Adipocyte (in vitro differentiated cells): Measurements from ENCODE around the gene ANKRD13B.

ENCODE experiments used
- DNase-seq: peaks from one replicate; pipeline ENCODE4 v3.0.0-alpha.2; 2015; ENCODE audit warnings: low read depth
- H3K27me3 ChIP-seq: replicated peaks from 2 replicates; pipeline ENCODE4 v1.7.0; 2013; ENCODE audit warnings: mild to moderate bottlenecking, low read length, moderate library complexity; ENCODE audit not compliant: control insufficient read depth, insufficient read depth
- H3K36me3 ChIP-seq: 2 replicates; pipeline ENCODE4 v1.7.0; 2013; ENCODE audit warnings: low read length, mild to moderate bottlenecking, moderate library complexity; ENCODE audit not compliant: control insufficient read depth, insufficient read depth, severe bottlenecking
- H3K4me1 ChIP-seq: 2 replicates; pipeline ENCODE4 v1.7.0; 2013; ENCODE audit warnings: mild to moderate bottlenecking, low read length, moderate library complexity; ENCODE audit not compliant: control insufficient read depth, insufficient read depth
- H3K4me3 ChIP-seq: 2 replicates; pipeline ENCODE4 v1.7.0; 2013; ENCODE audit warnings: mild to moderate bottlenecking, low read length, moderate library complexity
- H3K9ac ChIP-seq: 2 replicates; pipeline ENCODE4 v1.7.0; 2013; ENCODE audit warnings: mild to moderate bottlenecking, low read length, moderate library complexity
- H3K9me3 ChIP-seq: 2 replicates; pipeline ENCODE4 v1.7.0; 2013; ENCODE audit warnings: mild to moderate bottlenecking, low read length, moderate library complexity; ENCODE audit not compliant: control insufficient read depth

Gene ANKRD13B

GRCh38 chr17:29617125-29617480 lies 24.2 kb downstream of the ANKRD13B start:
- Histone ChIP-seq H3K4me3 (no peak overlapping the region), H3K27me3 (no peaks in the 10 kb centered on the region), H3K9ac (no peak overlapping the region), H3K4me1 (peaks cover 28% of the 10 kb centered on the region), H3K36me3 (no peaks in the 10 kb centered on the region), H3K9me3 (no peaks in the 10 kb centered on the region)
- DNase-seq = no peak

- Histone ChIP-seq H3K9me3 (no peaks in the 10 kb centered on the region), H3K4me1 (peaks cover 31% of the 10 kb centered on the region), H3K27me3 (no peaks in the 10 kb centered on the region), H3K9ac (peak overlapping the region; percentile 75), H3K4me3 (peak overlapping the region; percentile 48), H3K36me3 (no peaks in the 10 kb centered on the region)
- DNase-seq = no peak
Measured at GRCh38 chr17:29617481-29618271, 24.7 kb downstream of the ANKRD13B start.

- peaks cover 34% of the 10 kb centered on the region for H3K4me1 ChIP-seq
- peak overlapping the region; percentile 75 for H3K9ac ChIP-seq
- no peaks in the 10 kb centered on the region for H3K27me3 ChIP-seq
- DNase-seq = no peak
- H3K9me3 ChIP-seq = no peaks in the 10 kb centered on the region
- H3K36me3 ChIP-seq = no peaks in the 10 kb centered on the region
- H3K4me3 ChIP-seq = peak overlapping the region; percentile 48
Measured at GRCh38 chr17:29618272-29619065, 25.5 kb downstream of the ANKRD13B start.

- Histone ChIP-seq H3K4me3 (no peak overlapping the region), H3K9me3 (no peaks in the 10 kb centered on the region), H3K27me3 (no peaks in the 10 kb centered on the region), H3K9ac (no peak overlapping the region), H3K36me3 (no peaks in the 10 kb centered on the region), H3K4me1 (peaks cover 26% of the 10 kb centered on the region)
- peak; percentile 26 for DNase-seq
Measured at GRCh38 chr17:29619251-29619650, 26.3 kb downstream of the ANKRD13B start.

- Histone ChIP-seq H3K9me3 (no peaks in the 10 kb centered on the region), H3K4me1 (peaks cover 22% of the 10 kb centered on the region), H3K9ac (no peak overlapping the region), H3K36me3 (no peaks in the 10 kb centered on the region), H3K27me3 (no peaks in the 10 kb centered on the region), H3K4me3 (no peak overlapping the region)
- no peak for DNase-seq
Measured at GRCh38 chr17:29620271-29620670, 27.3 kb downstream of the ANKRD13B start.

- Histone ChIP-seq H3K4me3 (no peak overlapping the region), H3K4me1 (peaks cover 17% of the 10 kb centered on the region), H3K9me3 (no peaks in the 10 kb centered on the region), H3K36me3 (no peaks in the 10 kb centered on the region), H3K27me3 (no peaks in the 10 kb centered on the region), H3K9ac (no peak overlapping the region)
- no peak for DNase-seq
Measured at GRCh38 chr17:29620779-29621500, 28.0 kb downstream of the ANKRD13B start.

- Histone ChIP-seq H3K27me3 (no peaks in the 10 kb centered on the region), H3K4me1 (peaks cover 15% of the 10 kb centered on the region)
Measured at GRCh38 chr17:29621751-29622194, 28.8 kb downstream of the ANKRD13B start.

GRCh38 chr17:29622337-29623282 lies 29.7 kb downstream of the ANKRD13B start, which contains the start of gene CORO6:
Gene CORO6, minus strand, starts transcription at chr17:29622912. Its CDS starts 1,491 bp downstream, at chr17:29621421.
- H3K36me3 ChIP-seq = no peaks in the 10 kb centered on the region
- peak within 1 kb of the TSS; percentile 83 for H3K9ac ChIP-seq
- no peaks in the 10 kb centered on the region for H3K27me3 ChIP-seq
- peaks cover 10% of the 10 kb centered on the region for H3K4me1 ChIP-seq
- no peaks in the 10 kb centered on the region for H3K9me3 ChIP-seq
- H3K4me3 ChIP-seq = peak within 1 kb of the TSS; percentile 84
- peak; percentile 81 for DNase-seq

More at GRCh38 chr17:29621751-29622194, 28.8 kb downstream of the ANKRD13B start:
- Histone ChIP-seq H3K36me3 (no peaks in the 10 kb centered on the region), H3K4me3 (peak overlapping the region; percentile 84), H3K9me3 (no peaks in the 10 kb centered on the region), H3K9ac (peak overlapping the region; percentile 83)
- DNase-seq = no peak

GRCh38 chr17:29623283-29623647 lies 30.3 kb downstream of the ANKRD13B start:
- H3K27me3 ChIP-seq = no peaks in the 10 kb centered on the region

GRCh38 chr17:29624586-29624985 lies 31.7 kb downstream of the ANKRD13B start:
- Histone ChIP-seq H3K4me3 (no peak overlapping the region), H3K36me3 (no peaks in the 10 kb centered on the region), H3K4me1 (peaks cover 14% of the 10 kb centered on the region), H3K9me3 (no peaks in the 10 kb centered on the region), H3K27me3 (no peaks in the 10 kb centered on the region), H3K9ac (no peak overlapping the region)
- no peak for DNase-seq

More at GRCh38 chr17:29623283-29623647, 30.3 kb downstream of the ANKRD13B start:
- no peak for DNase-seq
- Histone ChIP-seq H3K4me1 (peaks cover 10% of the 10 kb centered on the region), H3K9me3 (no peaks in the 10 kb centered on the region), H3K9ac (no peak overlapping the region), H3K4me3 (peak overlapping the region; percentile 84), H3K36me3 (no peaks in the 10 kb centered on the region)
